ENCODE measurements around the gene ALDH3A2.

The ALDH3A2 gene

GRCh38 chr17:19641687-19642372 lies 6.7 kb upstream of the ALDH3A2 start:
- TF ChIP-seq TAF1 (IDR thresholded peaks at IDR 0.05; ENCODE audit: borderline replicate concordance, insufficient read depth, low read length) (no peak), REST (IDR thresholded peaks at IDR 0.05; ENCODE audit: insufficient read depth in 1 of 2, low read depth in 2 of 2, low read length in 2 of 2) (no peak), FOXP2 (optimal IDR thresholded peaks at IDR 0.05; ENCODE audit: borderline replicate concordance, extremely low read depth, extremely low read length, insufficient read depth) (no peak), SIN3A (IDR thresholded peaks at IDR 0.05; ENCODE audit: borderline replicate concordance, insufficient read depth, low read length) (no peak), POLR2AphosphoS5 (IDR thresholded peaks at IDR 0.05; ENCODE audit: low read depth, low read length) (no peak)

- TF ChIP-seq POLR2AphosphoS5 (IDR thresholded peaks at IDR 0.05; ENCODE audit: low read depth, low read length) = no peak
- no peak for TF ChIP-seq FOXP2 (optimal IDR thresholded peaks at IDR 0.05; ENCODE audit: borderline replicate concordance, extremely low read depth, extremely low read length, insufficient read depth)
Observed at GRCh38 chr17:19642373-19642893, 6.1 kb upstream of the ALDH3A2 start.

DNA sequence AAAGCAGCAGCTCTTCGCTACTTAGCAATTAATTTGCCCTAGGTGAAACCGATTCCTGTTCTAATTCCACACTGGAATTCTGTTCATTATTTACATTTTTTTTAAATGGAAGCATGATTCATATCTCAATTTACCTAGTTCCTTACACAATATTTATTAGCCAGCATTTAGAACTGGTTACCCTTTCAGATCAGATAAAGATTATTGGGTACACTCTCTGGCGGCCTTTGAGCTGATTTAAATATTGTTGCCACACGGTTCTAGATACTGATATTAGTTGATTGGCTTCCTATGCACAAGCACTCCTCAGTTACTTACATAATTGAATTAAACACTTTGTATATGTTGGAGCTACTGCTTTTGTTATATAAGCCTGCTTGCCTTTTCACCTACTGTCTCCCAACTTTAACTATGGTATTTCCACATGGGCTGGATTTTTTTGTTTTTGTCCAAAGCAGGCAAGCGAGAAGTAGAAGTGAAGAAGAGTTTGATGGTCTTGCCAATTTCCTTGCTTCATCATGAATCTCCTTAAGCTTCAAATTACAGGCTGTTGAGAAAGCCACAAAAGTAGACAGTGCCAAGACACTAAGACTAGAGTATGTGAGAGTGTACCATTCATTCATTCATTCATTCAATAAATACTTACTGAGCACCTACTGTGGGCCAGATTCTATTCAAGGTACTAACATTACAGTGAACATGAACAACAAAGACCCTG lies 3.9 kb upstream of the ALDH3A2 start:
- TF ChIP-seq FOXP2 (optimal IDR thresholded peaks at IDR 0.05; ENCODE audit: borderline replicate concordance, extremely low read depth, extremely low read length, insufficient read depth) (no peak), SIN3A (IDR thresholded peaks at IDR 0.05; ENCODE audit: borderline replicate concordance, insufficient read depth, low read length) (no peak), POLR2AphosphoS5 (IDR thresholded peaks at IDR 0.05; ENCODE audit: low read depth, low read length) (no peak)

DNA sequence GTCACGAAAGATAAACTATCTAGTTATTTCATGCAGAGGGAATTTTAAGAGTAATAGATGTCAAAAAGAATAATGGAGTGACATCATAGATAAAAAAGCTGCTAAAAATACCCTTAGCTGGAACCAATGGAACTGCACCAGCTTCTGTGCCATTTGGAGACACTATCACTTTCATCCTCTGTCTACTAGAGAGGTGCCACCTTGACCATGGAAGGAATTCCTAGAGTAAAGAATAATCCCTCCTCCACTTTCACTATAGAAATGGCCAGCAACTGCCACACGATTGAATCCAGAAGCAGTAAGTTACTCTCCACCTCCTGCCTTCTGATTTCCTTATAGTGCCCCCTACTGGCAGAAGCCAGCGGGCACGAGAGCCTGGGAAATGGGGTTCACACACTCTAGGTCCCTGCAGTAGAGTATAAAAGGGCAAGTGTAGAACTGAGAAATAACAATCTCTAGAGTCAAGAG lies 2.8 kb upstream of the ALDH3A2 start:
- no peak for TF ChIP-seq POLR2AphosphoS5 (IDR thresholded peaks at IDR 0.05; ENCODE audit: low read depth, low read length)
- no peak for TF ChIP-seq FOXP2 (optimal IDR thresholded peaks at IDR 0.05; ENCODE audit: borderline replicate concordance, extremely low read depth, extremely low read length, insufficient read depth)
- TF ChIP-seq TAF1 (IDR thresholded peaks at IDR 0.05; ENCODE audit: borderline replicate concordance, insufficient read depth, low read length) = no peak

- no peak for TF ChIP-seq REST (IDR thresholded peaks at IDR 0.05; ENCODE audit: insufficient read depth in 1 of 2, low read depth in 2 of 2, low read length in 2 of 2)
- no peak for TF ChIP-seq POLR2AphosphoS5 (IDR thresholded peaks at IDR 0.05; ENCODE audit: low read depth, low read length)
- TF ChIP-seq SIN3A (IDR thresholded peaks at IDR 0.05; ENCODE audit: borderline replicate concordance, insufficient read depth, low read length) = no peak
- TF ChIP-seq FOXP2 (optimal IDR thresholded peaks at IDR 0.05; ENCODE audit: borderline replicate concordance, extremely low read depth, extremely low read length, insufficient read depth) = no peak
- no peak for TF ChIP-seq TAF1 (IDR thresholded peaks at IDR 0.05; ENCODE audit: borderline replicate concordance, insufficient read depth, low read length)
Observed at GRCh38 chr17:19646788-19647696, 1.5 kb upstream of the ALDH3A2 start.

GRCh38 chr17:19647697-19648474 lies 665 bp upstream of the ALDH3A2 start:
- TF ChIP-seq TAF1 (IDR thresholded peaks at IDR 0.05; ENCODE audit: borderline replicate concordance, insufficient read depth, low read length) (no peak), FOXP2 (optimal IDR thresholded peaks at IDR 0.05; ENCODE audit: borderline replicate concordance, extremely low read depth, extremely low read length, insufficient read depth) (no peak), SIN3A (IDR thresholded peaks at IDR 0.05; ENCODE audit: borderline replicate concordance, insufficient read depth, low read length) (no peak), REST (IDR thresholded peaks at IDR 0.05; ENCODE audit: insufficient read depth in 1 of 2, low read depth in 2 of 2, low read length in 2 of 2) (no peak), POLR2AphosphoS5 (IDR thresholded peaks at IDR 0.05; ENCODE audit: low read depth, low read length) (no peak)

All from PFSK-1 (cell line).